ENCODE measurements around the gene TRIM66. TPM values are rescaled to one million over a fixed set of nuclear protein-coding genes. Genes with fewer than 3 reads are reported as not detected.

TRIM66 gene
- total and polyA plus RNA-seq, 2 of the 8 experiments (the other 6 are each of a cell fraction or from before 2014, with no cell fraction given), result 3.1 to 3.5 TPM

DNA sequence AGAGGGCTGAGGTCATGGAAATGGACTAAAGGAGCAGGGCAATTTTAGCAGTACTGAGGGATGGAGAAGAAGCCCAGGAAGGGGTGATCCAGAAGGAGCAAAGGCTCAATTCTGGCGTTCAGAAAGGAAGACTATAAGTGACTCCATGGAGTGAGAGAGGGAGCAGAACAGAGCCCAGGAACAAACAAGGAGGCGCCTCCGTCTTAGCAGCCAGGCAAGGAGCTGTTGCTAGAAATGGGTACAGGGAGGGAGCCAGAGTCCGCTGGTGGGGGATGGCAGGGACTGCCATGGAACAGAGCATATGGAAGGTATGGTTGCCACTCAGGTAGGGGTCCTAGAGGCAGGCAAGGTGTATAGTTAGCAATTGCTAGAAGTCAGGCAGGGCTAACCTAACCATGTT lies 68.0 kb downstream of the TRIM66 start:
- Histone ChIP-seq H3K4me1 (replicated peaks in 1 of 4; ENCODE audit: control insufficient read depth in 3 of 4, insufficient read depth in 4 of 4, low read length in 3 of 4) (no peaks in the 10 kb centered on the region), H2BK120ac (replicated peaks; ENCODE audit: low read depth, low read length) (no peak overlapping the region), H3K14ac (ENCODE audit: insufficient read length) (no peak overlapping the region), H4K8ac (ENCODE audit: extremely low read depth, insufficient read depth, low read length) (no peak overlapping the region), H4K91ac (replicated peaks; ENCODE audit: insufficient read length, low read length) (no peak overlapping the region), H3K9me3 (ENCODE audit: insufficient read depth in 2 of 2, low read depth in 1 of 2, low read length in 1 of 2) (no peaks in the 10 kb centered on the region), H3K79me1 (ENCODE audit: low read depth, low read length) (no peaks in the 10 kb centered on the region), H3K79me2 (ENCODE audit: control insufficient read depth in 1 of 2, insufficient read depth in 2 of 2, low read length in 2 of 2) (no peaks in the 10 kb centered on the region), H4K5ac (ENCODE audit: insufficient read length, low read depth, low read length) (no peak overlapping the region), H3K23me2 (ENCODE audit: low read depth, low read length) (no peaks in the 10 kb centered on the region), H3K27ac (ENCODE audit: low read depth, low read length) (no peak overlapping the region), H3K4ac (replicated peaks; ENCODE audit: insufficient read length, low read depth, low read length) (no peak overlapping the region), H2BK20ac (ENCODE audit: low read length) (no peak overlapping the region), H2BK5ac (ENCODE audit: low read depth, low read length) (no peak overlapping the region), H3K4me3 (ENCODE audit: extremely low read depth in 1 of 4, insufficient read depth in 2 of 4, low read depth in 3 of 4, low read length in 4 of 4) (no peak overlapping the region), H3K9ac (replicated peaks in 1 of 4; ENCODE audit: extremely low read depth in 1 of 4, low read depth in 3 of 4, low read length in 3 of 4) (no peak overlapping the region), H3K36me3 (ENCODE audit: control insufficient read depth in 2 of 4, insufficient read depth in 4 of 4, low read length in 3 of 4) (peaks cover 0 to 5% (median 0%) of the 10 kb centered on the region in 4 experiments; a peak in 1 of 8 replicates), H2AFZ (ENCODE audit: low read length) (no peak overlapping the region), H2AK5ac (ENCODE audit: low read depth, low read length) (no peak overlapping the region), H3K4me2 (ENCODE audit: insufficient read depth in 1 of 2, low read depth in 2 of 2, low read length in 2 of 2) (no peak overlapping the region), H3K27me3 (replicated peaks in 1 of 4; ENCODE audit: control insufficient read depth in 3 of 4, extremely low read depth in 1 of 4, insufficient read depth in 3 of 4, low read length in 3 of 4) (no peaks in the 10 kb centered on the region), H3K23ac (ENCODE audit: insufficient read length) (no peak overlapping the region), H3K18ac (ENCODE audit: extremely low read depth, low read length) (no peak overlapping the region), H2BK12ac (ENCODE audit: low read depth, low read length) (no peak overlapping the region), H4K20me1 (replicated peaks in 1 of 2; ENCODE audit: control insufficient read depth in 1 of 2, insufficient read depth in 2 of 2, low read length in 2 of 2) (no peaks in the 10 kb centered on the region), H3K56ac (replicated peaks; ENCODE audit: insufficient read length, low read depth, low read length) (no peak overlapping the region), H2BK15ac (ENCODE audit: low read length) (no peak overlapping the region)
- WGBS, 2 experiments (ENCODE audit: extremely low coverage in 1 of 2, insufficient coverage in 1 of 2, insufficient read length in 1 of 2, insufficient replicate concordance in 2 of 2, low coverage in 1 of 2, low lambda C conversion rate in 2 of 2, missing lambda C conversion rate in 1 of 2), result 90% methylated on average over 4 of the region's 4 CpGs; no CpG with 5 or more reads in 1 of the 2 experiments
- ChIA-PET CTCF (ENCODE audit: partially characterized antibody) (interaction anchor here (0.6 to 1.6 kb wide), 2 partner anchors 12 to 434 kb away, joined by 3 read pairs; no protein-coding TSS in a partner anchor), POLR2A (ENCODE audit: partially characterized antibody) (interaction anchor here (1.2 kb wide), 1 partner anchor 68 kb away, joined by 3 read pairs; the partner anchor contains the start of genes RPL27A and TRIM66)
- DNase-seq (ENCODE audit: low read depth in 1 of 2, low spot score in 2 of 2) (no peak), FAIRE-seq (no peak)
- TF ChIP-seq RXRA (IDR thresholded peaks at IDR 0.05; ENCODE audit: insufficient read depth, low read depth, low read length) (no peak), KDM1A (IDR thresholded peaks at IDR 0.05; ENCODE audit: borderline replicate concordance, low read length) (no peak), KDM4A (IDR thresholded peaks at IDR 0.05; ENCODE audit: low read depth, low read length, severe bottlenecking) (no peak), YY1 (IDR thresholded peaks at IDR 0.05; ENCODE audit: low read depth, low read length) (no peak), ASH2L (IDR thresholded peaks at IDR 0.05; ENCODE audit: low read length) (no peak), E2F6 (IDR thresholded peaks at IDR 0.05) (no peak), GABPA (IDR thresholded peaks at IDR 0.05; ENCODE audit: borderline replicate concordance, insufficient read depth, low read length) (no peak), SRF (IDR thresholded peaks at IDR 0.05; ENCODE audit: low read depth, low read length) (no peak), BACH1 (IDR thresholded peaks at IDR 0.05; ENCODE audit: low read length) (no peak), TAF7 (optimal IDR thresholded peaks at IDR 0.05; ENCODE audit: borderline replicate concordance, low read depth, low read length) (no peak), SIX5 (IDR thresholded peaks at IDR 0.05; ENCODE audit: low read depth, low read length) (no peak)
- TF ChIP-seq, protein P1, sequence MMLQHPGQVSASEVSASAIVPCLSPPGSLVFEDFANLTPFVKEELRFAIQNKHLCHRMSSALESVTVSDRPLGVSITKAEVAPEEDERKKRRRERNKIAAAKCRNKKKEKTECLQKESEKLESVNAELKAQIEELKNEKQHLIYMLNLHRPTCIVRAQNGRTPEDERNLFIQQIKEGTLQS (IDR thresholded peaks at IDR 0.05; ENCODE audit: insufficient read depth, low read depth, low read length), result no peak
- TF ChIP-seq, protein P2, sequence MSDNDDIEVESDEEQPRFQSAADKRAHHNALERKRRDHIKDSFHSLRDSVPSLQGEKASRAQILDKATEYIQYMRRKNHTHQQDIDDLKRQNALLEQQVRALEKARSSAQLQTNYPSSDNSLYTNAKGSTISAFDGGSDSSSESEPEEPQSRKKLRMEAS (IDR thresholded peaks at IDR 0.05), result no peak
